IPS DF 4.7 (cell line): ENCODE measurements around the gene CEP19.

Experiments
- DNase-seq: peaks from one replicate; pipeline ENCODE4 v3.0.0-alpha.2; 2013; ENCODE audit warnings: low spot score; ENCODE audit errors: extremely low read depth

The CEP19 gene

GRCh38 chr3:196667056-196667825 lies 44.8 kb downstream of the CEP19 start:
- DNase-seq, result no peak

- DNase-seq, result peak; percentile 56
Measured at GRCh38 chr3:196666001-196666867, 45.8 kb downstream of the CEP19 start.

GRCh38 chr3:196662711-196663571 lies 49.1 kb downstream of the CEP19 start:
- DNase-seq, result no peak

GRCh38 chr3:196662033-196662432 lies 50.0 kb downstream of the CEP19 start:
- DNase-seq, result no peak

GRCh38 chr3:196661400-196661799 lies 50.6 kb downstream of the CEP19 start:
- DNase-seq, result no peak

GRCh38 chr3:196660381-196661166 lies 51.5 kb downstream of the CEP19 start:
- DNase-seq, result no peak

- DNase-seq, result no peak
Measured at GRCh38 chr3:196659901-196660351, 52.1 kb downstream of the CEP19 start.
